Body of pancreas (tissue), 4 donors: Measurements from ENCODE around the gene OLIG3. TPM values are rescaled to one million over a fixed set of nuclear protein-coding genes. Genes with fewer than 3 reads are reported as not detected.

Experiments
- ATAC-seq: fragments of 150-250 bp; one replicate; pipeline ENCODE4 v1.9.1; 2016
- DNase-seq, 4 donors: peaks; one replicate each; pipeline ENCODE4 v3.0.0-alpha.2; 2019
- H3K27ac ChIP-seq, 4 donors: fragments of 200-600 bp; sonication (generic); 1 replicate in 3 of 4; 2 replicates in 1 of 4; pipeline versions ENCODE4 v1.5.1 to v1.6.1; 2016 to 2019; ENCODE audit warnings: mild to moderate bottlenecking in 1 of 4, mixed read lengths in 1 of 4, moderate library complexity in 1 of 4
- H3K27me3 ChIP-seq, 2 donors: fragments of 200-600 bp; sonication (generic); one replicate each; pipeline ENCODE4 v1.6.0; 2016; ENCODE audit warnings: mild to moderate bottlenecking in 1 of 2
- H3K36me3 ChIP-seq, 2 donors: fragments of 200-600 bp; sonication (generic); replicated peaks in 1 of 2; 2 replicates each; pipeline ENCODE4 v1.5.1; 2016; ENCODE audit warnings: low read depth in 2 of 2; ENCODE audit not compliant: insufficient read depth in 1 of 2
- H3K4me1 ChIP-seq: fragments of 200-600 bp; sonication (generic); one replicate; pipeline ENCODE4 v1.6.0; 2016
- H3K4me3 ChIP-seq, 2 donors: fragments of 200-600 bp; sonication (generic); 1 replicate in 1 of 2; 2 replicates in 1 of 2; pipeline ENCODE4 v1.5.1; 2016 to 2019
- H3K9me3 ChIP-seq, 3 donors: fragments of 200-600 bp; sonication (generic); 1 replicate in 2 of 3; 2 replicates in 1 of 3; pipeline ENCODE4 v1.5.1; 2016
- CTCF ChIP-seq, 7 experiments: fragments of 450-650 bp in 4 of 7; fragments of 200-600 bp in 3 of 7; sonication (generic) in 3 of 7; IDR thresholded peaks; one replicate each; pipeline ENCODE4 v1.5.1; 2016 to 2019; ENCODE audit warnings: antibody characterized with exemption in 7 of 7
- POLR2A ChIP-seq, 3 donors: fragments of 450-650 bp; IDR thresholded peaks; one replicate each; pipeline ENCODE4 v1.6.1; 2016; ENCODE audit warnings: antibody characterized with exemption in 3 of 3, mild to moderate bottlenecking in 2 of 3
- WGBS, 2 donors: methylation state at CpG; one replicate each; pipeline ENCODE4 v1.1.5; 2017; 5-methylcytosine and 5-hydroxymethylcytosine counted together
- intact Hi-C: fragments of 100-400 bp; cut with DNase I; formaldehyde crosslinking; loops from one replicate; pipeline ENCODE4 v1.15.1; 2023
- total RNA-seq, 2 donors: library from RNA; depleted of rRNA; stranded (reverse); fragments of >200 nt; gene quantifications; one replicate each; pipeline ENCODE4 v1.1.0, GENCODE V29; 2016

OLIG3 gene
- total RNA-seq, 2 donors from 2014 or later, result not detected

GRCh38 chr6:137497721-137498463 lies 3.7 kb upstream of the OLIG3 start:
- TF ChIP-seq CTCF (IDR thresholded peaks at IDR 0.05) (no peak), POLR2A (IDR thresholded peaks at IDR 0.05) (no peak)
- peaks cover 33% of the 10 kb centered on the region for H3K4me1 ChIP-seq
- H3K4me3 ChIP-seq, result peak overlapping the region in 1 of 2 donors; percentile 9

GRCh38 chr6:137496909-137497720 lies 2.9 kb upstream of the OLIG3 start:
- H3K27me3 ChIP-seq, result peaks cover 0 to 56% of the 10 kb centered on the region in 2 donors

More at GRCh38 chr6:137497721-137498463, 3.7 kb upstream of the OLIG3 start:
- H3K27me3 ChIP-seq, result peaks cover 0 to 52% of the 10 kb centered on the region in 2 donors
- no peaks in the 10 kb centered on the region for H3K9me3 ChIP-seq
- no peak overlapping the region for H3K27ac ChIP-seq
- intact Hi-C loops, result no loop called here
- DNase-seq (peak in 1 of 4 donors; percentile 19), ATAC-seq (peak; percentile 33)
- H3K36me3 ChIP-seq, result no peaks in the 10 kb centered on the region
- WGBS, 2 donors, result 3 to 11% methylated on average over 5 to 59 of the region's 60 CpGs

GRCh38 chr6:137496368-137496767 lies 2.2 kb upstream of the OLIG3 start:
- no peak overlapping the region for H3K4me3 ChIP-seq
- intact Hi-C loops, result no loop called here
- 8 to 15% methylated on average over 17 of the region's 17 CpGs for WGBS, 2 donors
- no peak for DNase-seq
- TF ChIP-seq CTCF (IDR thresholded peaks at IDR 0.05) (no peak), POLR2A (IDR thresholded peaks at IDR 0.05) (no peak)
- no peak overlapping the region for H3K27ac ChIP-seq
- peaks cover 0 to 56% of the 10 kb centered on the region in 2 donors for H3K27me3 ChIP-seq
- no peaks in the 10 kb centered on the region for H3K36me3 ChIP-seq
- no peaks in the 10 kb centered on the region for H3K9me3 ChIP-seq
- no peak for ATAC-seq
- H3K4me1 ChIP-seq, result peaks cover 34% of the 10 kb centered on the region

More at GRCh38 chr6:137496909-137497720, 2.9 kb upstream of the OLIG3 start:
- 8 to 18% methylated on average over 25 to 46 of the region's 47 CpGs for WGBS, 2 donors
- H3K27ac ChIP-seq, result no peak overlapping the region
- intact Hi-C loops, result no loop called here
- ATAC-seq, result peak; percentile 7
- H3K9me3 ChIP-seq, result no peaks in the 10 kb centered on the region
- H3K4me1 ChIP-seq, result peaks cover 34% of the 10 kb centered on the region
- TF ChIP-seq CTCF (IDR thresholded peaks at IDR 0.05), result no peak
- no peak for TF ChIP-seq POLR2A (IDR thresholded peaks at IDR 0.05)
- H3K4me3 ChIP-seq, result no peak overlapping the region
- DNase-seq, result no peak
- H3K36me3 ChIP-seq, result no peaks in the 10 kb centered on the region

GRCh38 chr6:137495703-137496336 lies 1.6 kb upstream of the OLIG3 start:
- Histone ChIP-seq H3K27me3 (peaks cover 0 to 52% of the 10 kb centered on the region in 2 donors), H3K4me1 (peaks cover 34% of the 10 kb centered on the region), H3K36me3 (no peaks in the 10 kb centered on the region), H3K9me3 (no peaks in the 10 kb centered on the region), H3K4me3 (no peak overlapping the region), H3K27ac (no peak overlapping the region)
- ATAC-seq, result no peak
- intact Hi-C loops, result no loop called here
- 7 to 9% methylated on average over 19 to 29 of the region's 29 CpGs for WGBS, 2 donors
- DNase-seq, result no peak
- TF ChIP-seq CTCF (IDR thresholded peaks at IDR 0.05) (no peak), POLR2A (IDR thresholded peaks at IDR 0.05) (no peak)
